NCI-H2227 (cell line): ENCODE results near the gene KIF24.
A peak's percentile ranks its signal among the peaks of the same experiment; 100 is the strongest.
"Not testable (repeated sequence)": the region's sequence is repeated elsewhere in the genome, so short reads cannot be mapped to it uniquely, and the experiment has no call there.

Source experiments
- DNase-seq: peaks from one replicate; lab custom pipeline; 2025; ENCODE audit not compliant: unreplicated experiment; lab: John Stamatoyannopoulos, UW

KIF24 gene

GRCh38 chr9:34328987-34329832 lies at the start of gene KIF24, which contains the start of gene NUDT2:
KIF24 (minus strand) TSS chr9:34329268; CDS start chr9:34311346, 17,922 bp downstream.
NUDT2 (plus strand) TSS chr9:34329569; CDS start chr9:34339040, 9,471 bp downstream.
- peak; percentile 99 for DNase-seq

DNA sequence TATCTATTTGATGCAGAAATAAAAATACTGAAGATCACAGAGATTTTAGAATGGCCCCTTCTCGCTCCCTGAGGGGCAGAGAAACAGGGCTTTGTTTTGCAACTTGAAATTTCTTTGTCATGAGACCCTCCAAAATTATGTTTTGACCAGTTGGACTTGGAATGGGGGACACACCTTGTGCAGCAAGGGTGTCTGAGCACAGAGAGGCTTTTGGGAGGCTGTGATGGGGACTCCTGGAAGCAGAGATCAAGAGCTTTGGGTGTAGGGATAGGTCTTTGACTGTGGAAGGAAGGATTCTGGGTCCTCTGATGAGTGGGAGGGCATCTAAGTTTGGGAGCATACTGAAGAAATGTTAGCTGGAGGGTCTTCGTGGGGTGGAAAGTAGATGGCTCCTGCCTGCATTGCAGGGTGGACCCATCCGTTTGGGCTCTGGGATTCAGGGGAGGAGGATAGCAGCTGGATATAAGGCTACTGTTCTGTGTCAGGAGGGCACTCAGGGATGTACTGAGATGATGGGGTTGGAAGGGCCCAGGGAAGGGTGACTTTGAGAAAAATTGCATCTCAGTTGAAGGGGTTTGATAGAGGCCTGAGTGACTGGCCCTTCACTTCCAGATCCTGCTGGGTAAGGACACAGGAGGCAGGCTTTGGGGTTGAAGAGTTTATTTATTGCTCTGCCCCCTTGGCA lies 49.5 kb upstream of the KIF24 start:
- no peak for DNase-seq

- peak; percentile 60 for DNase-seq
Observed at GRCh38 chr9:34377404-34377746, 48.3 kb upstream of the KIF24 start.

- DNase-seq: peak; percentile 92
Observed at GRCh38 chr9:34376596-34377403, 47.7 kb upstream of the KIF24 start, which contains the start of gene MYORG. MYORG (minus strand) TSS chr9:34376898; CDS start chr9:34372943, 3,955 bp downstream.

DNA sequence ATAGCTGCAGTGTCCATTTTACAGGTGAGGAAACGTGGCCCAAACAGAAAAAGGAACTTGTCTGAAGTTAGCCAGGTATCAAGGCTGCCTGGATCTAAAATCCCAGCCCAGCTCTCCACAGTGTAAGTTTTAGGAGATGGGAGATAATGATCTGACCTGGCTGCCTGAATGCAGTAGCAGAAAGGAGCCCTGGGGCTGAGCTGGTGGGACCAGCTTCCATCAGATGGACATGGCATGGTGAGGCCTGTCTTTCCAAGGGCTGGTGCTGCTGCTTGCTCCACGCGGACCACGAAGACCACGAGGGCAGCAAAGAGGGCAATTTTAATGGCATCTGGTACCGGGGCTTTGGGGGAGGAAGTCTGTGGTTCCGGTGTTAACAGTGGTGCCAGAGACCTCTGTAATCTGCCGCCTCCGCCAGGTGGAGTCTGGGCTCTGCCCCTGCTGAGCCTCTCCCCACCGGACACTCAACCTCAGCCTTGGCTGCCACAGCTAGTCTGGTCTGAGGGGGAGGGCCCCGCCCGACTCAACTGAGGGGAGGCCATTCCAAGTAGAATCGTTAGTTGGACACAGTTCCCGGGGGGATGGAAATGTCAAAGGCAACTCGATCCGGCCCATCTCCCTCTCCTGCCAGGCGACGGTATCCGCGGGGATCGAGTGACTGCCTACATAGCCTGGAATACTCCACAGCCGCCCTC lies 47.0 kb upstream of the KIF24 start:
- DNase-seq: peak; percentile 31

DNA sequence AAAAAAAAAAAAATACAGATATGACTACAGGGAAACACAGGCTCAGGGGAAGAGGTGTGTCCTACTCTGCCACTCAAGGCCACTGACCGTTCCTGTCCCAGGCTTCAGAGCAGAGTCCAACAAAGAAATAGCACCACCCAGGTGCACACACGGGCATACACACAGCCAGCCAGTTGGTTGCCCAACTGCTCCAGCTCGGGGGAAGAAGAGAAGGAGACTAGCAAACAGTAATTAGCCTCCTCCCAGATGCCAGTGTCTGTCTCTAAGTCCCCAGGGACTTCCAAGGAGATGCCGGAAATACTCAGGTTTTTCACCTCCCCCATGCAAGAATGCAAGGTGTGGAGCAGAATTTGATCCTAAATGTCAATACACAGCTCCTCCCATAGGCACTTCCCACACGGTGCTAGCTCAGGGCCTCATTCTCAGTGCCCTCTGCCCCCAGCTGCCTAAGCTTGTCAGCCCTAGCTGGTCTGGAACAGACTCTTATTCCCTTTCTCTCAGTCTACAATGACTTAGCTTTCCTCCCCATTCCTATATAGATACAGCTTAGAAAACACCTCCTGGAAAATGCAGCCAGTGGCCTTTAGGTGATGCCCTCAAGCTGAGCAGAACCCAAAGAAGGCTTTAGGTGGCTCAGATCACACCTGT lies 46.0 kb upstream of the KIF24 start:
- DNase-seq: no peak

DNA sequence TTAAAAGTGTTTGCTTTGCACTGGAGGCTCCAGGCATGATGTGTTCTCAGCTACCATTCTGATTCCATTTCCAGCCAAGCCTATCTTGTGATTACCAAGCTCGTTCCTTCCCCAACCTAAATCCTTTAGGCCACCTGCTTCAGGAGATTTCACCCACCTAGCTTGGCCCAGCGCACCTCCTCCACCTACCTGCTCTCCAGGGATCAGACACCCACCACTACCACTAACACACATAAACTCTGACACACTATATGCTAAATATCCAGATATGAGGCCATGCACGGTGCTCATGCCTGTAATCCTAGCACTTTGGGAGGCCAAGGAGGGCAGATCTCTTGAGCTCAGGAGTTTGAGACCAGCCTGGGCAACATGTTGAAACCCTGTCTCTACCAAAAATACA lies 45.3 kb upstream of the KIF24 start:
- no peak for DNase-seq

DNA sequence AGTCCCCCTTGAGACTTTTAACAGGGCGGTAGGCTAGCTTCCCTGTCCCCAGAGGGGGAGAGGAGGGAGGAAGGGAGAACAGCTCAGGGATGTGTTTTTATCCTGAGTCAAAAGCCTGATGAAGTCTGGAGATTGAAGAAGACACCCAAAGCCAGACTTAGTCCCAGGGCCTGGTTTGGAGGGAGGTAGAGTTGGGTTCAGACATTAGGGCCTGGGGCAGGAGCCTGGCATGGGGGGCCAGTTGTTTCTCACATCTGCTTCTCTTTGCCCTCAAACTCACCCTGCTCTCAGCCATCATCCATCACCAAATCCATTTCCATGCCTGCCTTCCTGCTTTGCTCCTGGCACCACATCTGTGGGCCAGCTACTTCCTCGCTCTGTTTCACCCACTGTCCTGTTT lies 44.7 kb upstream of the KIF24 start:
- DNase-seq: no peak

DNA sequence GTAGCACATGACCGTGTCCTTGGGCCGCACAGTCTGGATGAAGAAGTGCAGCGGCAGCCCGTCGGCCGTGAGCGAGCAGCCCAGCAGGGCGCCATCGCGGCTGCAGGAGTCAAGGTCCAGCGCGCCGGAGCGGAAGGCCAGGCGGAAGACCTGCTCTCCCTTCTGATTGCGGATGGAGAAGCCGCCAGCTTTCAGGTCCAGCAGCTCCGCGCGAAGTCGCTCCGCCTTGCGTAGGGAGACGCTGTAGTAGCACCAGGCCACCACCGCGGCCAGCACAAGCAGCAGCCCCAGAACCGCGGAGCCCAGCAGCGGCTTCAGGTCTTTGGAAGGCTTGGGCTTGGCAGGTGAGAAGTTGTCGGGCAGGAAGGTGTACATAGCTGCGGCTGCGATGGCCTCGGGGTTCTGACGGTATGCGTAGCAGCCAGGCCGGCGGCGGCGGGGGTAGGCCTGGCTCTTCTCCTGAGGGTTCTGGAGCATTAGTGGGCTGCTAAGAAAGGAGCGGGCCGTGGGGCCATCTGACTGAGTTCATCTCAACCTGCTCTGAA lies 43.5 kb upstream of the KIF24 start:
- DNase-seq: no peak

DNA sequence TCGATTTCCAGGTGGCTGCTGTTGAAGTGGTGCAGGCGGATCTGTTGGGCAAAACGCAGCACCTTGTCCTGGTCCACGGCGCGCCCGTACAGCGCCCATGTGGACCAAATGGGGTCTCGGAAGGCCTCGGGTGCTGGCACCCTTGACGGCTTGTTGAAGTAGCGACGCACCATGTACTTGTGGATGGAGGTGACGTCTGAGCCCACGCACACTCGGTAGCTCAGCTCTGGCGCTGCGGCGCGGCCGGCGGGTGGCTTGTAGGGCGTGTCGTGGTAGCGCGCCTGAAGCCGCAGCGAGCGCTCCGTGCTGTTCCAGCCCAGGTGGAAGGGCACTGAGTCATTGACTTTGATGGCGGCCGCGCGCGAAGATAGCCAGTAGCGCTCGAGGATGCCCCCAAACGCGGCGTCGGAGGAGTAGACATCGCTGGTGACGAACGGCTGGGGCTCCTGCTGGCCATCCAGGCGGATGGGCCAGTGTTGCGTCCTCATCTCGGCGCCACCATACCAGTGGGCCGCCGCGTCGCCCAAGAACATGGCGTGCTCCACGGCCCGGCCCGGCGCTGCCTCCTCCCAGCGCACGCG lies 42.9 kb upstream of the KIF24 start:
- DNase-seq: no peak

GRCh38 chr9:34370970-34371880 lies 42.2 kb upstream of the KIF24 start:
- no peak for DNase-seq

GRCh38 chr9:34370335-34370969 lies 41.4 kb upstream of the KIF24 start:
- no peak for DNase-seq

DNA sequence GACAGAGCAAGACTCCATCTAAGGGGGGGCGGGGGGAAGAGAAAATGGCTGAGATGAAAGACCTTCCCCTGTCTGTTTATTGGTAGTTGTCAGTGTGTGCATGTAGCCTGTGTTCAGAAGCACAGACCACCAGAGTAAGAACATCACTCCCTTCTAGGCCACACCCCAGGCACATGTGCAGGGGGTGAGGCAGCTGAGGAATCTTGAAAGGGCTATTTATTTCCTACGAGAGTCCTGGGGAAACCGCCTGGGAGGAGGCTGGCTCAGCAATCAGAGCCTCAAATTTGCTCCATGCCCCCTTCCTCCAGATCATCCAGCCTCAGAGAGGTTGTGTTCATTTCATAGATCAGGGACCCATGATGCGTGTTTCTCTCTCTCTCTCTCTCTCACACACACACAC lies 40.6 kb upstream of the KIF24 start:
- DNase-seq: no peak

DNA sequence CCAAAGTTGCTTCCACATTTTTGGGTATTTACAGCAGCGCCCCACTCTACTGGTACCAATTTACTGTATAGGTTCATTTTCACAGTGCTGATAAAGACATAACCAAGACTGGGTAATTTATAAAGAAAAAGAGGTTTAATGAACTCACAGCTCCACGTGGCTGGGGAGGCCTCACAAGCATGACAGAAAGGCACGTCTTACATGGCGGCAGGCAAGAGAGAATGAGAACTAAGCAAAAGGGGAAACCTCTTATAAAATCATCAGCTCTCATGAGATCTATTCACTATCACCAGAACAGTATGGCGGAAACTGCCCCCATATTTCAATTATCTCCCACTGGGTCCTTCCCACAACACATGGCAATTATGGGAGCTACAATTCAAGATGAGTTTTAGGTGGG lies 39.7 kb upstream of the KIF24 start:
- not testable (repeated sequence) for DNase-seq

GRCh38 chr9:34367751-34368410 lies 38.8 kb upstream of the KIF24 start:
- DNase-seq: not testable (repeated sequence)

DNA sequence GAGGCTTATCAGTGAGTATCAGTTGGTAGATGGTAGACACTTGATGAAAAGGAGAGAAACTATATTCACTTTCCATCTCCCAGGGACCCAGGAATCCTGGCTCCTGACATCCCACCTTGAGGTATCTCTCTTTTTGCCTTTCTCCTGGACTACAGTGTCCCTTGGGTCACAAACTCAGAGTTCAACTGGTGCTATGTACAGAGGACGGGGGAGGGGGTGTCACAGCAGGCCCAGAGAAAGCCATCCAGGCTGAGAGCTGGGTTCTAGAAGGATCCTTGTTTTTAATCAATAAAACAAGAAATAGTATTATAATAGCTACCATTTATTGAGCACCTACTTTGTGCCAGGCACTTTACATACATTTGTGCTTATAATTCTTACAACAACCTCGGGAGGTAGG lies 37.3 kb upstream of the KIF24 start:
- DNase-seq: no peak

DNA sequence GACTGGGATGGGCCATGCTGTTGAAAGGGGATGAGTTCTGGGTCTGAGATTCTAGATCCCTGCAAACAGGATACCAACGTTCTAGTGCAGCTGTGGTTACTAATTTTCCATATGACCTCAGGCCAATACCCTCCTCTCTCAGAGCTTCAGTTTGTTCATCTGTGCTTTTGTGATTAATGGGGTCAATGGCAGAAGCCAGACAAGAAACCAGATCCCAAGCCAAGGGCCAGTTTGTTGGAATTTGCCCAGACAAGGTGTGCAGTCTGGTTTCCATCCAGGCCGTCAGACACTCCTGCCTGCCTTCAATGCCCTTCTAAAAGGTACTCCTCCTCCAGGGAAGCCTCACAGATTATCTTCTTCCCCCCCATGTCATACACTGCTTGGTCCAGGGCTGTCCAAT lies 36.2 kb upstream of the KIF24 start:
- DNase-seq: no peak
